ENCODE measurements around the gene SLC8A3. TPM values are rescaled to one million over a fixed set of nuclear protein-coding genes. Genes with fewer than 3 reads are reported as not detected.

Gene SLC8A3
- total RNA-seq, 6 experiments from 2014 or later, result not detected

- DNase-seq, result no peak
- TF ChIP-seq CTCF (IDR thresholded peaks at IDR 0.05), result no peak
- Mint-ChIP-seq H3K27ac (no peak overlapping the region), H3K4me3 (no peak overlapping the region), H3K27me3 (ENCODE audit: insufficient read depth) (no peaks in the 10 kb centered on the region), H3K9me3 (peaks cover 40% of the 10 kb centered on the region), H3K4me1 (ENCODE audit: low read depth) (no peaks in the 10 kb centered on the region), H3K36me3 (ENCODE audit: low read depth) (no peaks in the 10 kb centered on the region; the same call in 1 of the 2 replicates)
Measured at GRCh38 chr14:70148911-70149595, 39.7 kb downstream of the SLC8A3 start.

GRCh38 chr14:70148351-70148750 lies 40.4 kb downstream of the SLC8A3 start:
- H3K9me3 Mint-ChIP-seq, result peaks cover 41% of the 10 kb centered on the region
- H3K27ac Mint-ChIP-seq, result no peak overlapping the region
- H3K36me3 Mint-ChIP-seq (ENCODE audit: low read depth), result peaks cover 4% of the 10 kb centered on the region; the same call in 1 of the 2 replicates
- H3K4me3 Mint-ChIP-seq, result no peak overlapping the region
- no peak for DNase-seq
- TF ChIP-seq CTCF (IDR thresholded peaks at IDR 0.05), result no peak
- H3K27me3 Mint-ChIP-seq (ENCODE audit: insufficient read depth), result peaks cover 2% of the 10 kb centered on the region; the same call in 1 of the 2 replicates
- H3K4me1 Mint-ChIP-seq (ENCODE audit: low read depth), result no peaks in the 10 kb centered on the region

GRCh38 chr14:70144046-70144445 lies 44.7 kb downstream of the SLC8A3 start:
- no peak overlapping the region for H3K4me3 Mint-ChIP-seq
- DNase-seq, result no peak
- H3K36me3 Mint-ChIP-seq (ENCODE audit: low read depth), result peaks cover 4% of the 10 kb centered on the region; the same call in 1 of the 2 replicates
- H3K9me3 Mint-ChIP-seq, result peaks cover 32% of the 10 kb centered on the region
- no peak overlapping the region for H3K27ac Mint-ChIP-seq
- TF ChIP-seq CTCF (IDR thresholded peaks at IDR 0.05), result no peak
- H3K4me1 Mint-ChIP-seq (ENCODE audit: low read depth), result no peaks in the 10 kb centered on the region
- H3K27me3 Mint-ChIP-seq (ENCODE audit: insufficient read depth), result peaks cover 2% of the 10 kb centered on the region; the same call in 1 of the 2 replicates

GRCh38 chr14:70143306-70143705 lies 45.4 kb downstream of the SLC8A3 start:
- Mint-ChIP-seq H3K9me3 (peaks cover 34% of the 10 kb centered on the region), H3K27me3 (ENCODE audit: insufficient read depth) (peaks cover 2% of the 10 kb centered on the region; the same call in 1 of the 2 replicates), H3K4me3 (no peak overlapping the region), H3K27ac (no peak overlapping the region), H3K4me1 (ENCODE audit: low read depth) (no peaks in the 10 kb centered on the region), H3K36me3 (ENCODE audit: low read depth) (peaks cover 4% of the 10 kb centered on the region; the same call in 1 of the 2 replicates)
- no peak for TF ChIP-seq CTCF (IDR thresholded peaks at IDR 0.05)
- no peak for DNase-seq

GRCh38 chr14:70140614-70141013 lies 48.1 kb downstream of the SLC8A3 start:
- H3K9me3 Mint-ChIP-seq, result peaks cover 33% of the 10 kb centered on the region
- H3K27ac Mint-ChIP-seq, result no peak overlapping the region
- H3K27me3 Mint-ChIP-seq (ENCODE audit: insufficient read depth), result peaks cover 2% of the 10 kb centered on the region; the same call in 1 of the 2 replicates
- DNase-seq, result no peak
- no peak for TF ChIP-seq CTCF (IDR thresholded peaks at IDR 0.05)
- H3K4me3 Mint-ChIP-seq, result no peak overlapping the region
- no peaks in the 10 kb centered on the region for H3K4me1 Mint-ChIP-seq (ENCODE audit: low read depth)
- H3K36me3 Mint-ChIP-seq (ENCODE audit: low read depth), result peaks cover 4% of the 10 kb centered on the region; the same call in 1 of the 2 replicates
